ENCODE measurements around the gene EPN2. TPM values are rescaled to one million over a fixed set of nuclear protein-coding genes. Genes with fewer than 3 reads are reported as not detected.

EPN2 gene
- total RNA-seq, 4 donors from 2014 or later, result 18.9 to 31.8 (median 26.2) TPM

DNA sequence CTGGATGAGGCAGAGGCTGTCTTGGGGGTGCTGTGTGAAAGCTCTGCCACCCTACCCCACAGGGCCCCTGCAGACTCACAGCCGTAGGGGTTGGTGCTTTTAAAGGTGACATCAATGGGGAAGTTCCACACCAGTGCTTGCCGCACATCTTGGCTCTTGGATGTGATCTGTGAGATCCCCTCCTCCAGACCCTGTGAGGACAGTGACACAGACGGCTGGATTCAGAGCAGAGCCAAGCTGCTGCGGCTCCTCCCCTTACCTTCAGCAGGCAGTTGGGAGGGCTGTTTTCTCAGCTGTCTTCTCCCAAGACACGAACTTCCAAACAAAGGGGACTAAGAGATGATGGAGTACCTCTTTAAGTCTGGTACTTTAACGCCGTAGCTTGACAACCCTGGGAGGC lies 120.6 kb downstream of the EPN2 start:
- intact Hi-C loops (cut with DNase I; ENCODE audit: low total_unique reads), result no loop called here
- TF ChIP-seq POLR2A (IDR thresholded peaks at IDR 0.05) (no peak), CTCF (IDR thresholded peaks at IDR 0.05 in 4 of 5, conservative IDR thresholded peaks at IDR 0.05 in 1 of 5) (no peak)
- ATAC-seq, result no peak

GRCh38 chr17:19359151-19359550 lies 122.0 kb downstream of the EPN2 start:
- Histone ChIP-seq H3K27ac (no peak overlapping the region), H3K4me1 (peaks cover 4 to 9% of the 10 kb centered on the region in 2 donors), H3K9me3 (no peaks in the 10 kb centered on the region), H3K36me3 (no peaks in the 10 kb centered on the region), H3K27me3 (no peaks in the 10 kb centered on the region), H3K4me3 (no peak overlapping the region)
- intact Hi-C loops (cut with DNase I; ENCODE audit: low total_unique reads), result no loop called here
- in situ Hi-C loops (cut with MboI; ENCODE audit: low sequenced_read_pairs in 4 of 4), result loop anchor here (25.0 kb wide), 2 partner anchors 278 to 403 kb away; partner anchors contain the start of gene ALDH3A2 (in 1 of the 4)
- no peak for TF ChIP-seq CTCF (IDR thresholded peaks at IDR 0.05 in 4 of 5, conservative IDR thresholded peaks at IDR 0.05 in 1 of 5)
- TF ChIP-seq POLR2A (IDR thresholded peaks at IDR 0.05), result no peak
- DNase-seq (no peak), ATAC-seq (no peak)

More for the DNA sequence above, 120.6 kb downstream of the EPN2 start:
- Histone ChIP-seq H3K27me3 (no peaks in the 10 kb centered on the region), H3K9me3 (no peaks in the 10 kb centered on the region), H3K27ac (no peak overlapping the region), H3K4me3 (no peak overlapping the region), H3K36me3 (no peaks in the 10 kb centered on the region), H3K4me1 (peaks cover 4 to 5% of the 10 kb centered on the region in 2 donors)
- DNase-seq, result no peak
- in situ Hi-C loops (cut with MboI; ENCODE audit: low sequenced_read_pairs in 4 of 4), result loop anchor here (25.0 kb wide), 2 partner anchors 280 to 405 kb away; partner anchors contain the start of gene ALDH3A2 (in 1 of the 4)

DNA sequence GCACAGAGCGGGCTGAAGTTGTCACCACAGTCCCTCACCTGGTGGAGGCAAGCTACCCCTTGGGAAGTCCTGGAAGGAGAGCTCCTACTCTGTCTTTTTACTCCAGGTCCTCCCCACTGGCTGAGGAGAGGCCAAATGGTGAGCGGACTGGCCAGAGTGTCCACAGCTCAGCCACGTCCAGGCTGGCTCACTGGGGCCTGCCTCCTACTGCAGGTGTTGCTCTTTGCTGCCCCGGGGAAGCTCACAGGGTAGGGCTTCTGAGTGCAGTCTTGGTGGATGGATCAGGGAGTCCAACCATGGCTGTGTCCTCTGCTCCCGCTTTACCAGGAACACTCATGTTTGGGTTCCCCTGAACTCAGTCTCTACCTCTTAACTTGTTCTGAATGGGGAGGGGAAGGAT lies 122.7 kb downstream of the EPN2 start:
- DNase-seq, result no peak
- no peak overlapping the region for H3K27ac ChIP-seq
- ATAC-seq, result no peak
- intact Hi-C loops (cut with DNase I; ENCODE audit: low total_unique reads) (loop anchor here (5.0 kb wide), 2 partner anchors 287 to 392 kb away; partner anchors contain the start of gene ALDH3A2), in situ Hi-C loops (cut with MboI; ENCODE audit: low sequenced_read_pairs in 4 of 4) (loop anchor here (5.0 to 25.0 kb wide), 4 partner anchors 87 to 405 kb away; partner anchors contain the start of gene ALDH3A2 (in 1 of the 4))
- TF ChIP-seq CTCF (IDR thresholded peaks at IDR 0.05 in 4 of 5, conservative IDR thresholded peaks at IDR 0.05 in 1 of 5), result no peak
- TF ChIP-seq POLR2A (IDR thresholded peaks at IDR 0.05), result no peak
- H3K4me3 ChIP-seq, result no peak overlapping the region
- H3K27me3 ChIP-seq, result no peaks in the 10 kb centered on the region
- H3K4me1 ChIP-seq, result peaks cover 4 to 9% of the 10 kb centered on the region in 2 donors
- H3K9me3 ChIP-seq, result no peaks in the 10 kb centered on the region
- no peaks in the 10 kb centered on the region for H3K36me3 ChIP-seq

DNA sequence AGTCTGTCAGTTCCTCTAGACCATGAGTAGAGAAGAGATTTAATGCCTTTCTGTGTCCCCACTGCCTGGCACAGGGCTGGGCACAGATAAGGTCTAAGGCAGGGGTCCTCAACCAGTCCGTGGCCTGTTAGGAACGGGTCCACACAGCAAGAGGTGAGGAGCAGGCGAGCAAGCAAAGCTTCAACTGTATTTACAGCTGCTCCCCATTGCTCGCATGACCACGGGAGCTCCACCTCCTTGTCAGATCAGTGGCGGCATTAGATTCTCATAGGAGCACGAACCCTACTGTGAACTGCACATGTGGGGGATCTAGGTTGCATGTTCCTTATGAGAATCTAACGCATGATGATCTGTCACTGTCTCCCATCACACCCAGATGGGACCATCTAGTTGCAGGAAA lies 123.6 kb downstream of the EPN2 start:
- Histone ChIP-seq H3K27me3 (no peaks in the 10 kb centered on the region), H3K4me1 (peaks cover 4 to 9% of the 10 kb centered on the region in 2 donors), H3K27ac (no peak overlapping the region), H3K9me3 (no peaks in the 10 kb centered on the region), H3K36me3 (no peaks in the 10 kb centered on the region), H3K4me3 (no peak overlapping the region)
- no peak for DNase-seq
- in situ Hi-C loops (cut with MboI; ENCODE audit: low sequenced_read_pairs in 4 of 4) (loop anchor here (5.0 to 25.0 kb wide), 4 partner anchors 87 to 404 kb away; partner anchors contain the start of gene ALDH3A2 (in 1 of the 4)), intact Hi-C loops (cut with DNase I; ENCODE audit: low total_unique reads) (loop anchor here (5.0 kb wide), 2 partner anchors 287 to 392 kb away; partner anchors contain the start of gene ALDH3A2)
- TF ChIP-seq POLR2A (IDR thresholded peaks at IDR 0.05) (no peak), CTCF (IDR thresholded peaks at IDR 0.05 in 4 of 5, conservative IDR thresholded peaks at IDR 0.05 in 1 of 5) (no peak)
- ATAC-seq, result no peak
